Nephron progenitor cell (in vitro differentiated cells): ENCODE results near the gene PMPCA.

ENCODE experiments used
- DNase-seq: peaks from one replicate; pipeline ENCODE4 v3.0.0; 2021
- H3K27ac Mint-ChIP-seq: 2 replicates; pipeline ENCODE4 v1.8.0; 2021; ENCODE audit warnings: mild to moderate bottlenecking, moderate library complexity, mixed read lengths
- H3K27me3 Mint-ChIP-seq: 2 replicates; pipeline ENCODE4 v1.8.0; 2021; ENCODE audit warnings: mild to moderate bottlenecking, low read depth, mixed read lengths; ENCODE audit not compliant: poor library complexity
- H3K36me3 Mint-ChIP-seq: 2 replicates; pipeline ENCODE4 v1.8.0; 2021; ENCODE audit warnings: low read depth, mixed read lengths
- H3K4me1 Mint-ChIP-seq: 2 replicates; pipeline ENCODE4 v1.8.0; 2021; ENCODE audit warnings: mixed read lengths
- H3K4me3 Mint-ChIP-seq: 2 replicates; pipeline ENCODE4 v1.8.0; 2021; ENCODE audit warnings: mild to moderate bottlenecking, moderate library complexity, mixed read lengths
- H3K9me3 Mint-ChIP-seq: 2 replicates; pipeline ENCODE4 v1.8.0; 2021; ENCODE audit warnings: mild to moderate bottlenecking, moderate library complexity, mixed read lengths
- CTCF ChIP-seq: fragments of 200-600 bp; sonication (generic); IDR thresholded peaks from 2 replicates; pipeline ENCODE4 v1.5.0; 2021; ENCODE audit warnings: antibody characterized with exemption

The PMPCA gene

DNA sequence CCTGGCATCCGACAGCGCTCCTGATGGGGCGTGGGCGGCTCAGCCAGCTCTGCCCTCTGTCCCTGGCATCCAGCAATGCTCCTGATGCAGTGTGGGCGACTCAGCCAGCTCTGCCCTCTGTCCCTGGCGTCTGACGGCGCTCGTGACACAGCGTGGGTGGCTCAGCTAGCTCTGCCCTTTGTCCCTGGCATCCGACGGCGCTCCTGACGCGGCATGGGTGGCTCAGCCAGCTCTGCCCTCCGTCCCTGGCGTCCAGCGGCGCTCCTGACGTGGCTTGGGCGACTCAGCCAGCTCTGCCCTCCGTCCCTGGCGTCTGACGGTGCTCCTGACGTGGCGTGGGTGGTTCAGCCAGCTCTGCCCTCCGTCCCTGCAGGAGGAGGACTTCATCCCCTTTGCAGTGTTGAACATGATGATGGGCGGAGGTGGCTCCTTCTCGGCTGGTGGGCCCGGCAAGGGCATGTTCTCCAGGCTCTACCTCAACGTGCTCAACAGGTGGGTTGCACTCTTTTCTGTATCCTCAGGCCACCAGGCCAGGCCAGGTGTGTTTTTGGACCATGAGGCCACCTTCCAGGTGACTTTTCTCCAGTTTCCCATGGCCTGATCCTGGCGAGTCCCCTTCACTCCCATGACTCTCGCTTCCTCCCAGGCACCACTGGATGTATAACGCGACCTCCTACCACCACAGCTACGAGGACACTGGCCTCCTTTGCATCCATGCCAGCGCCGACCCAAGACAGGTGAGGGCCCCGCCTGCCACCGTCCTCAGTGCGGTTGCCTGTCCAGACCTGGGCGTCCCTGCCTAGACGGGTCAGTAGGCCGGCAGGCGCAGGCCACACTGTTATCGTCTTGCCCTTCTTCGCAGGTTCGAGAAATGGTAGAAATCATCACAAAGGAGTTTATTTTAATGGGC lies 8.0 kb downstream of the PMPCA start:
- DNase-seq: no peak
- no peaks in the 10 kb centered on the region for H3K4me1 Mint-ChIP-seq
- no peak for TF ChIP-seq CTCF
- H3K27ac Mint-ChIP-seq: no peak overlapping the region
- H3K27me3 Mint-ChIP-seq: no peaks in the 10 kb centered on the region
- H3K9me3 Mint-ChIP-seq: no peaks in the 10 kb centered on the region
- no peak overlapping the region for H3K4me3 Mint-ChIP-seq
- peaks cover 44% of the 10 kb centered on the region for H3K36me3 Mint-ChIP-seq

GRCh38 chr9:136419092-136419420 lies 8.6 kb downstream of the PMPCA start:
- no peak overlapping the region for H3K4me3 Mint-ChIP-seq
- no peaks in the 10 kb centered on the region for H3K9me3 Mint-ChIP-seq
- H3K4me1 Mint-ChIP-seq: no peaks in the 10 kb centered on the region
- H3K36me3 Mint-ChIP-seq: peaks cover 38% of the 10 kb centered on the region
- TF ChIP-seq CTCF: no peak
- DNase-seq: no peak
- no peak overlapping the region for H3K27ac Mint-ChIP-seq
- no peaks in the 10 kb centered on the region for H3K27me3 Mint-ChIP-seq

GRCh38 chr9:136421791-136422190 lies 11.3 kb downstream of the PMPCA start:
- TF ChIP-seq CTCF: no peak
- H3K36me3 Mint-ChIP-seq: peaks cover 28% of the 10 kb centered on the region
- H3K4me3 Mint-ChIP-seq: no peak overlapping the region
- no peaks in the 10 kb centered on the region for H3K4me1 Mint-ChIP-seq
- H3K27ac Mint-ChIP-seq: no peak overlapping the region
- H3K9me3 Mint-ChIP-seq: no peaks in the 10 kb centered on the region
- DNase-seq: no peak
- peaks cover 2% of the 10 kb centered on the region for H3K27me3 Mint-ChIP-seq

DNA sequence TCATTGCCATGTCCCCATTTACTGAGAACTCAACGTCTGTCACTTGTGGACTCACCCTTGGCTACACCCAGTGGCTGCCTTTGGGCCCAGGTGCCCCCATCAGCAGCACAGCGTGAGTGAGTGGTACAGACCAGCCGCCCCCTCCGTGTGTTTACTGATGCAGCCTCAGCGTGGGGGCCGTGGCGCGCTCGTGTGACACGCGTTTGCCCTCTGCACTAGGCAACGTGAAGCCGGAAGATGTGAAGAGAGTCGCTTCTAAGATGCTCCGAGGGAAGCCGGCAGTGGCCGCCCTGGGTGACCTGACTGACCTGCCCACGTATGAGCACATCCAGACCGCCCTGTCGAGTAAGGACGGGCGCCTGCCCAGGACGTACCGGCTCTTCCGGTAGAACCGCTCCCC lies 12.4 kb downstream of the PMPCA start:
- DNase-seq: no peak
- peaks cover 30% of the 10 kb centered on the region for H3K36me3 Mint-ChIP-seq

GRCh38 chr9:136423432-136424146 lies 13.1 kb downstream of the PMPCA start:
- no peak for DNase-seq
- H3K27me3 Mint-ChIP-seq: peaks cover 3% of the 10 kb centered on the region
- H3K36me3 Mint-ChIP-seq: peaks cover 29% of the 10 kb centered on the region
- H3K9me3 Mint-ChIP-seq: no peaks in the 10 kb centered on the region
- H3K4me3 Mint-ChIP-seq: no peak overlapping the region
- no peak overlapping the region for H3K27ac Mint-ChIP-seq
- no peak for TF ChIP-seq CTCF
- H3K4me1 Mint-ChIP-seq: no peaks in the 10 kb centered on the region

More for the DNA sequence above, 12.4 kb downstream of the PMPCA start:
- Mint-ChIP-seq H3K4me3 (no peak overlapping the region), H3K9me3 (no peaks in the 10 kb centered on the region), H3K4me1 (no peaks in the 10 kb centered on the region), H3K27me3 (peaks cover 3% of the 10 kb centered on the region), H3K27ac (no peak overlapping the region)
- no peak for TF ChIP-seq CTCF
